ENCODE measurements around the gene CACNA1D.

DNA sequence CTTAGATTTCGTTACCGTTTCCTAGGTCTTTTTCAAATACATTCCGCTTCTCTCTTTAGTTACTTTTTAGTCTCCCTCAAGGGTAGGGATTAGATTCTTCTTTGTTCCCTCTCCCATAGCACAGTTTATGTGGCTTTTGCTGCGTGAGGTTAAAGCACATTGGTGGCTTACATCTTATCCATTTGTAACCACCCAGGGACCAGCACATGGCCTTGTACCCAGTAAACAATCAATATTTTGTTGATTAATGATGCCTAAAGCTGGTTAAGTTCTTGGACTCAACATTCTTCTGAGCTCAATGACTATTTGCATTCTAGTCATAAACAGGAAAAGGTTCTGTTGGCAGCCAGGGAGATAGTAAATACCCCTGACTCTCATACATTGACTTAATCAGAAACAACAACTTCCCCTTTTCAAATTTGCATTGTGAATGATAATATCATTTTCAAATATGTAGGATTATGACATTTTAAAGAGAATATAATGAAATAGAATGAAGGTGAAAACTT is 60.2 kb downstream of the CACNA1D start:
- TF ChIP-seq, protein P1, sequence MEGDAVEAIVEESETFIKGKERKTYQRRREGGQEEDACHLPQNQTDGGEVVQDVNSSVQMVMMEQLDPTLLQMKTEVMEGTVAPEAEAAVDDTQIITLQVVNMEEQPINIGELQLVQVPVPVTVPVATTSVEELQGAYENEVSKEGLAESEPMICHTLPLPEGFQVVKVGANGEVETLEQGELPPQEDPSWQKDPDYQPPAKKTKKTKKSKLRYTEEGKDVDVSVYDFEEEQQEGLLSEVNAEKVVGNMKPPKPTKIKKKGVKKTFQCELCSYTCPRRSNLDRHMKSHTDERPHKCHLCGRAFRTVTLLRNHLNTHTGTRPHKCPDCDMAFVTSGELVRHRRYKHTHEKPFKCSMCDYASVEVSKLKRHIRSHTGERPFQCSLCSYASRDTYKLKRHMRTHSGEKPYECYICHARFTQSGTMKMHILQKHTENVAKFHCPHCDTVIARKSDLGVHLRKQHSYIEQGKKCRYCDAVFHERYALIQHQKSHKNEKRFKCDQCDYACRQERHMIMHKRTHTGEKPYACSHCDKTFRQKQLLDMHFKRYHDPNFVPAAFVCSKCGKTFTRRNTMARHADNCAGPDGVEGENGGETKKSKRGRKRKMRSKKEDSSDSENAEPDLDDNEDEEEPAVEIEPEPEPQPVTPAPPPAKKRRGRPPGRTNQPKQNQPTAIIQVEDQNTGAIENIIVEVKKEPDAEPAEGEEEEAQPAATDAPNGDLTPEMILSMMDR (IDR thresholded peaks at IDR 0.05; ENCODE audit: insufficient read depth, low read length, poor library complexity, severe bottlenecking), result no peak
- TF ChIP-seq EZH2phosphoT487 (conservative IDR thresholded peaks at IDR 0.05; ENCODE audit: low read length), result no peak

Data from SU-DHL-6 (cell line).